Right lobe of liver (tissue), 6 donors: ENCODE measurements around the gene SEM1. TPM values are rescaled to one million over a fixed set of nuclear protein-coding genes. Genes with fewer than 3 reads are reported as not detected.
A peak's percentile ranks its signal among the peaks of the same experiment; 100 is the strongest.
"Not testable (repeated sequence)": the region's sequence is repeated elsewhere in the genome, so short reads cannot be mapped to it uniquely, and the experiment has no call there.

Experiments used
- ATAC-seq, 4 donors: fragments of 200-7000 bp; cut with Tn5 transposase; one replicate each; pipeline ENCODE4 v1.9.1; 2020; ENCODE audit warnings: mild to moderate bottlenecking in 4 of 4, moderate library complexity in 4 of 4
- DNase-seq, 3 donors: peaks; one replicate each; pipeline ENCODE4 v3.0.0-alpha.2; 2020
- H3K27ac ChIP-seq, 3 donors: fragments of 200-600 bp; one replicate each; pipeline ENCODE4 v1.8.0; 2022
- H3K27me3 ChIP-seq, 2 donors: fragments of 200-600 bp; one replicate each; pipeline ENCODE4 v1.8.0; 2022
- H3K36me3 ChIP-seq, 4 donors: fragments of 200-600 bp; sonication (generic) in 1 of 4; one replicate each; pipeline versions ENCODE4 v1.5.1 to v1.8.0; 2017 to 2022; ENCODE audit warnings: control low read depth in 1 of 4
- H3K4me1 ChIP-seq, 4 donors: fragments of 200-600 bp; sonication (generic) in 1 of 4; one replicate each; pipeline versions ENCODE4 v1.5.1 to v1.8.0; 2017 to 2022; ENCODE audit warnings: control low read depth in 1 of 4
- H3K4me3 ChIP-seq, 3 donors: fragments of 200-600 bp; one replicate each; pipeline ENCODE4 v1.8.0; 2022
- H3K9me3 ChIP-seq, 4 donors: fragments of 200-600 bp; sonication (generic) in 1 of 4; one replicate each; pipeline versions ENCODE4 v1.5.1 to v1.8.0; 2017 to 2022; ENCODE audit warnings: control low read depth in 1 of 4
- POLR2A ChIP-seq: fragments of 450-650 bp; IDR thresholded peaks from one replicate; pipeline ENCODE4 v1.6.1; 2017; ENCODE audit warnings: antibody characterized with exemption, mild to moderate bottlenecking
- WGBS: methylation state at CpG from one replicate; pipeline ENCODE4 v1.1.6; 2018; ENCODE audit warnings: low coverage, low lambda C conversion rate; ENCODE audit not compliant: insufficient coverage; ENCODE audit errors: missing lambda C conversion rate; 5-methylcytosine and 5-hydroxymethylcytosine counted together
- intact Hi-C, 2 donors: fragments of 100-400 bp; cut with DNase I; formaldehyde crosslinking; loops; one replicate each; pipeline versions ENCODE4 v1.11.2 to v1.14.1; 2022
- total RNA-seq, 6 experiments: library from RNA; depleted of rRNA in 2 of 6; stranded (reverse); fragments of >200 nt in 2 of 6; fragmentation: NEBNext Ultra II Directional in 3 of 6; extraction: Animal tissue kit (Norgen Biotek cat#: 25700) in 3 of 6; gene quantifications; one replicate each; pipeline versions ENCODE4 v1.1.0 to v1.2.4, GENCODE V29; 2016 to 2023
- TF ChIP-seq, protein P1 (sequence below), 4 donors: fragments of 200-600 bp in 3 of 4; fragments of 450-650 bp in 1 of 4; IDR thresholded peaks; one replicate each; pipeline versions ENCODE4 v1.5.1 to v1.8.0; 2016 to 2022; ENCODE audit warnings: antibody characterized with exemption in 4 of 4, mild to moderate bottlenecking in 2 of 4
- donor health status: DM: no; HTN: yes; CAD: no.
- donor health status: DM: no; HTN: no; CAD: no.
- donor health status: DM: no; HTN: no; CAD: no.
- donor health status: DM: no; HTN: yes; CAD: no.
- donor health status: DM: no; HTN: yes; CAD: no.

SEM1 gene
- total RNA-seq, 6 experiments from 2014 or later, result 13.7 to 36.8 (median 23.5) TPM

- H3K4me3 ChIP-seq, result no peak overlapping the region
- WGBS, result 93% methylated on average over 7 of the region's 8 CpGs
- H3K9me3 ChIP-seq, result peaks cover 0 to 5% (median 0%) of the 10 kb centered on the region in 4 donors
- peaks cover 0 to 4% (median 0%) of the 10 kb centered on the region in 4 donors for H3K4me1 ChIP-seq
- H3K27me3 ChIP-seq, result no peaks in the 10 kb centered on the region
- no peak overlapping the region for H3K27ac ChIP-seq
- no peaks in the 10 kb centered on the region for H3K36me3 ChIP-seq
- intact Hi-C loops, result no loop called here
- DNase-seq (no peak), ATAC-seq (no peak)
- no peak for TF ChIP-seq POLR2A
- TF ChIP-seq, protein P1, sequence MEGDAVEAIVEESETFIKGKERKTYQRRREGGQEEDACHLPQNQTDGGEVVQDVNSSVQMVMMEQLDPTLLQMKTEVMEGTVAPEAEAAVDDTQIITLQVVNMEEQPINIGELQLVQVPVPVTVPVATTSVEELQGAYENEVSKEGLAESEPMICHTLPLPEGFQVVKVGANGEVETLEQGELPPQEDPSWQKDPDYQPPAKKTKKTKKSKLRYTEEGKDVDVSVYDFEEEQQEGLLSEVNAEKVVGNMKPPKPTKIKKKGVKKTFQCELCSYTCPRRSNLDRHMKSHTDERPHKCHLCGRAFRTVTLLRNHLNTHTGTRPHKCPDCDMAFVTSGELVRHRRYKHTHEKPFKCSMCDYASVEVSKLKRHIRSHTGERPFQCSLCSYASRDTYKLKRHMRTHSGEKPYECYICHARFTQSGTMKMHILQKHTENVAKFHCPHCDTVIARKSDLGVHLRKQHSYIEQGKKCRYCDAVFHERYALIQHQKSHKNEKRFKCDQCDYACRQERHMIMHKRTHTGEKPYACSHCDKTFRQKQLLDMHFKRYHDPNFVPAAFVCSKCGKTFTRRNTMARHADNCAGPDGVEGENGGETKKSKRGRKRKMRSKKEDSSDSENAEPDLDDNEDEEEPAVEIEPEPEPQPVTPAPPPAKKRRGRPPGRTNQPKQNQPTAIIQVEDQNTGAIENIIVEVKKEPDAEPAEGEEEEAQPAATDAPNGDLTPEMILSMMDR (IDR thresholded peaks at IDR 0.05), result no peak
These were observed 60.9 kb downstream of the SEM1 start for GRCh38 chr7:96648784-96649183.

DNA sequence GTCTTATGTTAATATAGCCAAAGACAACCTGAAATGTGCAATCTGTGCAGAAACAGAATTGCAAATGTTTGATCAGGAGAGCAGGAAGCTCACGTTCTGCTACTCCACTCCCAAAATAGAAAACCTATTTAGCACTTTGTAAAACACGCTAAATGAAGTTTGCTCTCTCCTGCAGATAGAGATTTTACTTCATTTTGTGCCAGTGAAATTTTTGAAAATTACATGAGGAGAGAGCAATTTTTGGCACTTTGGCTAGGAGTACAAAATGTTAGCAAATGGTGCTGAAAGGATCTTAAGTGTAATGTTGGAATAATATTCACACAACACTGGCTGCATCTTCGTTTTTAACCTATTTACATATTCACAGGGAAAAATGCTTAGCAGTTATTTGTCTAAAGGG is 61.9 kb downstream of the SEM1 start:
- Histone ChIP-seq H3K36me3 (no peaks in the 10 kb centered on the region), H3K4me1 (no peaks in the 10 kb centered on the region), H3K27ac (no peak overlapping the region), H3K9me3 (peaks cover 0 to 5% (median 0%) of the 10 kb centered on the region in 4 donors), H3K4me3 (no peak overlapping the region), H3K27me3 (no peaks in the 10 kb centered on the region)
- ATAC-seq (no peak), DNase-seq (no peak)
- WGBS, result 29% methylated on average over 3 of the region's 3 CpGs
- TF ChIP-seq, protein P1 (IDR thresholded peaks at IDR 0.05), result no peak
- TF ChIP-seq POLR2A, result no peak
- intact Hi-C loops, result no loop called here

GRCh38 chr7:96645084-96645483 is 64.6 kb downstream of the SEM1 start:
- H3K9me3 ChIP-seq, result no peaks in the 10 kb centered on the region
- no peak overlapping the region for H3K27ac ChIP-seq
- H3K36me3 ChIP-seq, result no peaks in the 10 kb centered on the region
- ATAC-seq (peak in 3 of 4 donors; percentile 55 to 59 (median 57)), DNase-seq (no peak)
- no peaks in the 10 kb centered on the region for H3K4me1 ChIP-seq
- intact Hi-C loops, result no loop called here
- no peak overlapping the region for H3K4me3 ChIP-seq
- H3K27me3 ChIP-seq, result no peaks in the 10 kb centered on the region
- TF ChIP-seq POLR2A, result no peak
- TF ChIP-seq, protein P1 (IDR thresholded peaks at IDR 0.05), result no peak
- WGBS, result 30% methylated on average over 3 of the region's 3 CpGs

DNA sequence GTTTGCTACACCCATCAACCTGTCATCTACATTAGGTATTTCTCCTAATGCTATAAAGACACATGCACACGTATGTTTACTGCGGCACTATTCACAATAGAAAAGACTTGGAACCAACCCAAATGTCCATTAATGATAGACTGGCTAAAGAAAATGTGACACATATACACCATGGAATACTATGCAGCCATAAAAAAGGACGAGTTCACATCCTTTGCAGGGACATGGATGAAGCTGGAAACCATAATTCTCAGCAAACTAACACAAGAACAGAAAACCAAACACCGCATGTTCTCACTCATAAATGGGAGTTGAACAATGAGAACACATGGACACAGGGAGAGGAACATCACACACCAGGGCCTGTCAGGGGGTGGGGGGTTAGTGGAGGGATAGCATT is 66.2 kb downstream of the SEM1 start:
- intact Hi-C loops, H3K9me3 ChIP-seq, H3K27me3 ChIP-seq, DNase-seq, ATAC-seq, H3K27ac ChIP-seq, H3K4me1 ChIP-seq, H3K36me3 ChIP-seq, H3K4me3 ChIP-seq: not testable (repeated sequence)
- 92% methylated on average over 4 of the region's 4 CpGs for WGBS

GRCh38 chr7:96640054-96640453 is 69.6 kb downstream of the SEM1 start:
- Histone ChIP-seq H3K36me3 (no peaks in the 10 kb centered on the region), H3K27ac (no peak overlapping the region), H3K4me1 (no peaks in the 10 kb centered on the region), H3K4me3 (no peak overlapping the region), H3K27me3 (no peaks in the 10 kb centered on the region), H3K9me3 (no peaks in the 10 kb centered on the region)
- ATAC-seq (no peak), DNase-seq (no peak)
- TF ChIP-seq, protein P1 (IDR thresholded peaks at IDR 0.05), result no peak
- no peak for TF ChIP-seq POLR2A
- intact Hi-C loops, result no loop called here
- 82% methylated on average over 2 of the region's 2 CpGs for WGBS
